Glutamatergic neuron (in vitro differentiated cells): Measurements from ENCODE around the gene R3HDM4. TPM values are rescaled to one million over a fixed set of nuclear protein-coding genes. Genes with fewer than 3 reads are reported as not detected.

Experiments used
- DNase-seq: peaks from one replicate; pipeline ENCODE4 v3.0.0; 2022
- H3K27ac Mint-ChIP-seq: one replicate; pipeline ENCODE4 v1.8.0; 2020; ENCODE audit warnings: mild to moderate bottlenecking, mixed read lengths, inconsistent platforms; ENCODE audit not compliant: unreplicated experiment
- H3K27me3 Mint-ChIP-seq: one replicate; pipeline ENCODE4 v1.8.0; 2020; ENCODE audit warnings: mild to moderate bottlenecking, moderate library complexity, mixed read lengths, inconsistent platforms; ENCODE audit not compliant: unreplicated experiment
- H3K36me3 Mint-ChIP-seq: one replicate; pipeline ENCODE4 v1.8.0; 2020; ENCODE audit warnings: mild to moderate bottlenecking, mixed read lengths, inconsistent platforms; ENCODE audit not compliant: unreplicated experiment
- H3K4me1 Mint-ChIP-seq: one replicate; pipeline ENCODE4 v1.8.0; 2020; ENCODE audit warnings: mild to moderate bottlenecking, low read depth, mixed read lengths, inconsistent platforms; ENCODE audit not compliant: unreplicated experiment
- H3K4me3 Mint-ChIP-seq: one replicate; pipeline ENCODE4 v1.8.0; 2020; ENCODE audit warnings: mild to moderate bottlenecking, mixed read lengths, inconsistent platforms; ENCODE audit not compliant: unreplicated experiment
- H3K9me3 Mint-ChIP-seq: one replicate; pipeline ENCODE4 v1.8.0; 2020; ENCODE audit warnings: mild to moderate bottlenecking, moderate library complexity, mixed read lengths, inconsistent platforms; ENCODE audit not compliant: unreplicated experiment
- CTCF ChIP-seq: fragments of 200-600 bp; sonication (generic); IDR thresholded peaks from one replicate; pipeline ENCODE4 v1.5.0; 2021; ENCODE audit not compliant: partially characterized antibody, unreplicated experiment
- total RNA-seq: library from RNA; stranded (reverse); fragmentation: NEBNext Ultra II Directional; extraction: Animal tissue kit (Norgen Biotek cat#: 25700); gene quantifications from one replicate; pipeline ENCODE4 v1.2.1, GENCODE V29; 2021; ENCODE audit not compliant: unreplicated experiment

Gene R3HDM4
- total RNA-seq, 1 donor from 2014 or later: 61.9 TPM

- TF ChIP-seq CTCF: no peak
- Mint-ChIP-seq H3K4me3 (no peak overlapping the region), H3K4me1 (peaks cover 9% of the 10 kb centered on the region), H3K9me3 (peaks cover 9% of the 10 kb centered on the region), H3K27me3 (peaks cover 12% of the 10 kb centered on the region), H3K36me3 (peaks cover 6% of the 10 kb centered on the region), H3K27ac (no peak overlapping the region)
- no peak for DNase-seq
Measured at GRCh38 chr19:943551-944170, 30.6 kb upstream of the R3HDM4 start.

DNA sequence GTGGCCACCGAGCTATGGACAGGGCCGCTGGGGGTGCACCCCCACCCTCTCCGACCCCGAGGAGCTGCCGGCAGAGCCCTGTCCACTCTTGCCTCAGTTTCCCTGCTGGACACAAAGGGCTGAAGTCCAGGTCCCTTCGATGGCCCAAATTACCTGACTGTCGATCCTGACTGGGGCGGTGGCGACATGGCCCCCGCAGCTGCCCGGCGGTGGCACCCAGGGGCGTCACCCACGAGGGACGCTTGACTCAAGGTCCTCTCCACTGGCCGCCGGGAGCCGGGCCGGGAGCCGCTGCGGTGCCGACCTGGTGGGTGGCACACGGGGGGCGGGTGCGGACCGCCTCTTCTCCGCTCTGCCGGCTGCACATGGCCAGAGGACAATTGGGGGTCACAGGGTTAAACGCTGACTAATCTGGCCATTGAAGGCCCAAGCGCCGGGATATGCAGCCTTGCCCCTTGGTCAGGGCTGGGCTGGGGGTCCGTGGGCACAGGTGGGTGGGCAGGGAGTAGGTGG, 29.2 kb upstream of the R3HDM4 start:
- Mint-ChIP-seq H3K4me3 (no peak overlapping the region), H3K27ac (no peak overlapping the region), H3K36me3 (peaks cover 9% of the 10 kb centered on the region), H3K4me1 (peaks cover 13% of the 10 kb centered on the region), H3K9me3 (peaks cover 9% of the 10 kb centered on the region), H3K27me3 (peaks cover 11% of the 10 kb centered on the region)
- no peak for TF ChIP-seq CTCF
- no peak for DNase-seq

DNA sequence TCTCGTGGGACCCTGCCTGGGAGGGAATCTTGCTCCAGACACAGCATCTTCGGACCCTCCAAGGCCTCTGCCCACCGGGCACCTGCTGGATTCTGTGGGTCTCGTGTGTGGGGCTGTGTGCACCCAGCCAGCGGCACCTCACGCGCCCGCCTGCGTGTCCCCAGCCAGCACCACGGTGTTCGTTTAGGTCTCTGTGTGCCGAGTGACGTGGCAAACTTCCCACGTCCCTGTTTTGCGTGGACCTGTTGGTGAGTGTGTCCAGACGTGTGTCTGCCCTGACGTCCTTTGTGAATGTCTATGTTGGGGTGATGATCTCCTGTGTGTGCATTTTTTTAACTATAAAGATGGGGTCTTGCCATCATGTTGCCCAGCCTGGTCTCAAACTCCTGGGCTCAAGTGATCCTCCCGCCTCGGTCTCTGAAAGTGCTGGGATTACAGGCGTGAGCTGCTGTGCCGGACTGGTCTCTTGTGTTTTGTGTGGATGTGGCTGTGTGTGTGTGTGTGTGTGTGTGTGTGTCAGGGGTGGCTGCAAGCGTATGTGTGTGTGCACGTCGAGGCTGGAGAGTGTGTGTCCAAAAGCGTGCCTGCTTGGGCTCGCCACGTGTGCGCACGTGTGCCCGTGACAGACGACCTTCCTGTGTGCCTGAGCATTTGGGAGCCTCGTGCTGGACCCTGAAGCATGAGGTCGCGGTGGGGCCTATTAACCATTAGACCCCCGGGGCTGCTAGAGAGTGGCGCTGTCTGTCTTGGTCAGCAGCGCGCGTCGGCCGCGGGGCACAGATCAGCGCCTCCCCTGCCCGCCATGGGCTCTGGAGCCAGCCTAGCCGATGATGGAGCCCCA, 28.5 kb upstream of the R3HDM4 start:
- Mint-ChIP-seq H3K36me3 (peaks cover 10% of the 10 kb centered on the region), H3K9me3 (peaks cover 9% of the 10 kb centered on the region), H3K4me3 (peak overlapping the region; percentile 55), H3K4me1 (peaks cover 14% of the 10 kb centered on the region), H3K27me3 (peaks cover 10% of the 10 kb centered on the region), H3K27ac (peak overlapping the region; percentile 76)
- no peak for TF ChIP-seq CTCF
- no peak for DNase-seq

DNA sequence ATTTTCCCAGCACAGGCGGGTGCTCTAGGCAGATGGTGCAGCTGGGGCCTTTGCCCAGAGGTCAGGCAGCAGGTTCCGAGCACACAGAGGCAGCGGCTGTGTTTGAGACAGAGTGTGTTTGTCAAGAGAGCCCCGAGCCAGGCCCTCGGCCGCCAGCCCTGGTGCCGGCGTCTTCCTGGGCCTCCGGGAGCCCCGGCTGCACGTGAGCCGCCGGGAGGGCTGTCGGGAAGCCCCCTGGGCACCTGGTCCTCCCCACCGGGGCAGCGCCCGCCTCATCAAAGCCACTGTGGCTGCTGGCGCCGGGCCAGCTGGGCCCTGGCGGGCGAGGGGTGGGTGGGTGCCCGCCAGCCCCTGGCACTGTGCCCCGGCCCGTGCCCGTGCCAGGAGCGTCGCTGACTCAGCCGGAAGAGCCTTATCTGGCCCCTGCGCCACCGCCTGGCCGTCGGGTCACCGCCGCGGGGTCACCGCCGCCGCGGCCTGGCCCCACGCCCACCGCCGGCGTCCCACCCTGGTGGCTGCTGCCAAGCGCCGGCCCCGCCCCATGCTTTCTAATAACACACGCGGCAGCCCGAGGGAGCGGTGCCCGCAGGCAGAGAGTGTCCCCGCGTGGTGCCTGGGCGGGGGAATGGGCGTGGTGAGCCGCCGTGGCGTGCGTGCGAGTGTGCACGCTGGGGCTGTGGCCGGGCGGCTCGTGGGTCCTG, 27.7 kb upstream of the R3HDM4 start:
- peak overlapping the region; percentile 94 for H3K27ac Mint-ChIP-seq
- H3K4me1 Mint-ChIP-seq: peaks cover 14% of the 10 kb centered on the region
- peaks cover 9% of the 10 kb centered on the region for H3K9me3 Mint-ChIP-seq
- no peak for DNase-seq
- peaks cover 10% of the 10 kb centered on the region for H3K27me3 Mint-ChIP-seq
- no peak for TF ChIP-seq CTCF
- H3K36me3 Mint-ChIP-seq: peaks cover 10% of the 10 kb centered on the region
- H3K4me3 Mint-ChIP-seq: no peak overlapping the region
